HG02981 (cell line): ENCODE measurements around the gene LYRM7.
A peak's percentile ranks its signal among the peaks of the same experiment; 100 is the strongest.
"Not testable (repeated sequence)": the region's sequence is repeated elsewhere in the genome, so short reads cannot be mapped to it uniquely, and the experiment has no call there.

Source experiments
- ATAC-seq: cut with Tn5 transposase; IDR thresholded peaks from one replicate; pipeline ENCODE4 v1.9.1; 2021; ENCODE audit warnings: mild to moderate bottlenecking, moderate library complexity; ENCODE audit not compliant: unreplicated experiment

LYRM7 gene

GRCh38 chr5:131171276-131171810 lies 599 bp downstream of the LYRM7 start:
- no peak for ATAC-seq

GRCh38 chr5:131180407-131180806 lies 9.7 kb downstream of the LYRM7 start:
- ATAC-seq: no peak

DNA sequence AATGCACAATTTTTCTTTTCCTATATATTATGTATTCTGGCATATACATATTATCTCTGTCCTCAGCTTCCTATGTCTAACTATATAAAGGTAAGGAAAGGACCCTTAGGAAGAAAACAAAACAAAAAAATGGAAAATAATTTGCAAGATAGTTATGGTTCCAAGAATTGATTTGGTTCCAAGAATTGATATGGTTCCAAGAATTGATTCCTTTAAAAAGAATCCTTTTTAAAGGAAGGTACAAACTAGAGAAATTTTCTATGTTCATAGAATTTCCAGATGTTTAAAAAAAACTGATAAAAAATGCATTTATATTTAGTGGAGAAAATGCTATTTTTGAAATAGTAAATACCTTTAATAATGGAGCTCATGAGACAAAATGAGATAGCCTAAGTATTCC lies 12.1 kb downstream of the LYRM7 start:
- ATAC-seq: no peak

GRCh38 chr5:131185523-131186104 lies 14.9 kb downstream of the LYRM7 start:
- no peak for ATAC-seq

DNA sequence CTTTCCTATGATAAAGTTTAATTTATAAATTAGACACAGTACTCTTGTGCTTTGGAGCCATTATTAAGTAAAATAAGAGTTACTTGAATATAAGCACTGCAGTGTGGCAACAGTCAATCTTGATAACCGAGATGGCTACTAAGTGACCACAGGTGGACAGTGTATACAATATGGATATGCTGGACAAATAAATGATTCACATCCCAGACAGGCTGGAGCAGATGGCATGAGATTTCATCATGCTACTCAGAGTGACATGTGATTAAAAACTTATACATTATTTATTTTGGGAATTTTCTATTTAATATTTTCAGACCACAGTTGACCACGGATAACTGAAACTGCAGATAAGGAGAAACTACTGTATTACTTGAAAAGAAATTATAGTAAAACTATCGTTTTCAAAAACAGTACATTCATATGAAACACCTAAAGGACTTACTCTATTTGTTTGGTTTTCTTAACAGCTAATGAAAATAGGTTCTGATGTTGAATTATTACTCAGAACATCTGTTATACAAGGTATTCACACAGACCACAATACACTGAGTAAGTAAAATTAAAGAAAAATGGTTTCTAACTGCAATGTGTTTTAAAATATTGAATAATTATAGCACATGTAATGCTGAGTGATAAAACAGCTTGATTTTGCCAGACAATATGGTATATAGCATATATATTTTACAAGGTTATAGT lies 16.0 kb downstream of the LYRM7 start:
- ATAC-seq: no peak

- no peak for ATAC-seq
Observed at GRCh38 chr5:131193106-131193505, 22.4 kb downstream of the LYRM7 start.

DNA sequence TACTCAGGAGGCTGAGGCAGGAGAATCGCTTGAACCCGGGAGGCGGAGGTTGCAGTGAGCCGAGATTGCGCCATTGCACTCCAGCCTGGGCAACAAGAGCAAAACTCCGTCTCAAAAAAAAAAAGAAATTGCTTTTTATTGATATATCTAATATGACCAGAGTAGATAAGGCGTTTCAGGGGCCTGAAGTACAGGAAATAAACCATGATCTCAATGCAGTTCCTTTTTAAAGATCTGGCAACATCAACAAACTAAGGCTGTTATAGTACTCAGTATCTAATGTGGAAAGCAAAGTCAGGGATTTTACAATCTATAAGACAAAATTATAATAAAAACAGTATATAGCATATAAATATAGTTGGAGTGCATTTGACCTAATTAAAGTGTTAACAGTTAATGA lies 23.2 kb downstream of the LYRM7 start:
- ATAC-seq: not testable (repeated sequence)

GRCh38 chr5:131194725-131195124 lies 24.0 kb downstream of the LYRM7 start:
- no peak for ATAC-seq

GRCh38 chr5:131195696-131196095 lies 25.0 kb downstream of the LYRM7 start:
- no peak for ATAC-seq

DNA sequence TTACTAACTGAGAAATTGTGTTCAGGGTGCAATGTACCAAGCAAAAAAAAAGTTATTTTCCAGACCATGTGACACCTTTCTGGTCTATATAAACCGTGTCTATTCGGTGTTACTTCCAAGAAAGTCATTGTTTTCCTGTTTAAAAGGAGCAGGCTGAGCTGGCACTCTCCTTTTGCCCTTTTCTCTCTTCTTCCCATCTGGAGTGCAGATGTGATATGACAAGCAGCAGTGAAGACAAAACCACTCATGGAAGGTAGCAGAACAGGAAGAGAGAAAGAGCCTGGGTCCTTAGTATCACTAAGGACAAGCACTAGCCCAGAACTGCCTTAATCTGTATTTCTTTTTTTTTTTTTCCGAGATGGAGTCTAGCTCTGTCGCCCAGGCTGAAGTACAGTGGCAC lies 25.6 kb downstream of the LYRM7 start:
- ATAC-seq: no peak

GRCh38 chr5:131198625-131199024 lies 27.9 kb downstream of the LYRM7 start:
- no peak for ATAC-seq

- no peak for ATAC-seq
Observed at GRCh38 chr5:131200560-131200959, 29.8 kb downstream of the LYRM7 start.

DNA sequence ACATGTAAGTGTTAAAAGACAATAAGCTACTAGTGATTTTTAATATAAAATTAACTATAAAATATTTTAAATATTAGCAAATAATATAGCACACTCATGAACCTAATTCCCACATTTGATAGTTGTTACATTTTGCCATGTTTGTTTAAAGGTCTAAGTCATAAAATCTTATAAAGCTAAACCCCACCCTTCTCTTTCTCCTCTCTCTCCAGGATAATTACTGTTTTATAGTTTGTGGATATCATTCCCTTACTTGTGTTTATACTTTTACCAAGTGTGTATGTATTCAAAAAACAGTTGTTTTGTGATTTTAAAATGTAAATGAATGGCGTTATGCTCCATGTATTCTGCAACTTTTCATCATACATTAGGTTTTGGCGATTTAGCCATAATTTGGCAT lies 34.2 kb downstream of the LYRM7 start:
- ATAC-seq: no peak

GRCh38 chr5:131206061-131206460 lies 35.3 kb downstream of the LYRM7 start:
- no peak for ATAC-seq

- no peak for ATAC-seq
Observed at GRCh38 chr5:131206772-131207171, 36.0 kb downstream of the LYRM7 start.

- ATAC-seq: no peak
Observed at GRCh38 chr5:131209175-131209505, 38.4 kb downstream of the LYRM7 start.

DNA sequence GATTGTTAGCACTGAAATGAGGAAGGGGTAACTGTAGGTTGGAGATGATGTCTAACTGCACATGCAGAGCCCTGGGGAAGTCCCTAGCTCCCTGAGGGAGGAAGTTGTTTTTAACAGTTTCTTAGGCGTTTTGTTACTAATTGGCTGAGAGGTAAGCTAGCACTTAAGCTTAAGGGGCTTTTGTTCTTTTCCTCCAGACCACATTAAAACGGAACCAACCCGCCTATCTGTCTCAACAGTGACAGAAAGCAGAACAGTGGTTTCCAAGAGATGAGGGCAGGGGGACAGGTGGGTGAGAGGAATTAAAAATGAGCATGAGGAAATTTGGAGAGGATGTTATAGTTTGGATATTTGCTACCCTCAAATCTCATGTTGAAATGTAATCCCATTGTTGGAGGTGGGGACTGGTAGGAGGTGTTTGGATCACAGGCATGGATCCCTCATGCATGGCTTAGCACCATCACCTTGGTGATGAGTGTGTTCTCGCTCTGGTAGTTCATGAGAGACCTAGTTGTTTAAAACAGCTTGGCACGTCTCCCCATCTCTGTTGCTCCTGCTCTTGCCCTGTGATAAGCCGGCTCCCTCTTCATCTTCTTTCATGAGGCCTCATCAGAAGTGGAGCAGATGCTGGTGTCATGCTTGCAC lies 38.9 kb downstream of the LYRM7 start:
- peak; percentile 87 for ATAC-seq

DNA sequence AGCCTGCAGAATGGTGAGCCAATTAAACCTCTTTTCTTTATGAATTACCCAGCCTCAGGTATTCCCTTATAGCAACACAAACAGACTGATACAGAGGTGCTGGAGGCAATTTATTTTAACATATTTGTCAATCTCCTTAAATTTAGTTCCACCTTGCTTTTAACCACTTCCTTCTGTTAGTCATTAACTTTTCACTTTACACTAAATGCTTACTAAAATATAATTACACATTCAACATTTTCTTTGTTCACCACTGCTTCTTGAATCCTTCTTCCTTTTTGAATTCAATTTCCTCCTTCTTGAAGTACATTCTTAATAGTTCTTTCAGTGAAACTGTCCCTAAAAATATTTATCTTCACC lies 39.4 kb downstream of the LYRM7 start:
- peak; percentile 0 for ATAC-seq

DNA sequence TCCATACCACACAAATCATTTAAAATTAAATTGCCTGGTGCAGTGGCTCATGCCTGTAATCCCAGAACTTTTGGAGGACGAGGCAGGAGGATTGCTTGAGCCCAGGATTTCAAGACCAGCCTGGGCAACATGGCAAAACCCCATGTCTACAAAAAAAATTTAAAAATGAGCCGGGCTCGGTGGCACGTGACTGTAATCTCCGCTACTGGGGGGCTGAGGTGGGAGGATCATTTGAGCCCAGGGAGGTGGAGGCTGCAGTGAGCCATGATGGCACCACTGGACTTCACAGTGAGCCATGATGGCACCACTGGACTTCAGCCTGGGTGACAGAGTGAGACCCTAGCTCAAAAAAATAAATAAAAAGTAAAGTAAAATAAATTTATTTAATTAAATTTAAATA lies 40.9 kb downstream of the LYRM7 start:
- no peak for ATAC-seq

- ATAC-seq: peak; percentile 15
Observed at GRCh38 chr5:131212471-131213021, 41.8 kb downstream of the LYRM7 start.

DNA sequence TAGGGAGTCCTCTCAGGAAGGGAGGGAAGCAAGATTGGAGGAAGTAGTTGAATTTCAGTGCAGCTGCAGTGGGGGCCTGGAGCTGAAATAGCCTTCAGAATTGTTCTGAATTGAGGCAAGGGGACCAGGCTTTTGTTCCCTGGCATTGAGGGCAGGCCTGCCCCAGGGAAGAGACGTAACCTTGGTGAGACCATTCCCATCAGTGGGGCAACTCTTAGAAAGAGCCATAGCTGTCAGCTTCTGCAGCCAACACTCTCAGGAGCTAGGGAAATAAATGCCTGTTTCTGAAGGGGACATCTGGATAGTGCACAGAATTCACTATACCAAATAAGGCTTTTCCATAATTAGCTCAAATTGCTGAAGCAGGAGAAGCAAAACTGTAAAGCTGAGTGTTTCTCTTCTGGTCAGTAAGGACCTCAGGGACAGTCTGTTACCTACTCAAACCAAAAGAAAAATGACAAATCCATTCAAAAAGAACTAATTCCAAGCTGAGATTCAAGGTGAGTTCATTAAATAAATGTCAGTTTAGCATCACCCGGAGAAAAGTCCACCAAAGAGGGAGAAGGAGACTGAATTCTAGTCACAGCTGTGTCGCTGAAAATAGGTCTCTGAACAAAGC lies 44.0 kb downstream of the LYRM7 start:
- no peak for ATAC-seq

GRCh38 chr5:131217791-131218190 lies 47.0 kb downstream of the LYRM7 start:
- ATAC-seq: no peak
